ENCODE results near the gene SCLY. TPM values are rescaled to one million over a fixed set of nuclear protein-coding genes. Genes with fewer than 3 reads are reported as not detected.
A peak's percentile ranks its signal among the peaks of the same experiment; 100 is the strongest.

SCLY gene
- total and polyA plus RNA-seq, 2 donors (not counting 1 experiment from before 2014, with no cell fraction given), result 5.3 to 16.5 TPM

DNA sequence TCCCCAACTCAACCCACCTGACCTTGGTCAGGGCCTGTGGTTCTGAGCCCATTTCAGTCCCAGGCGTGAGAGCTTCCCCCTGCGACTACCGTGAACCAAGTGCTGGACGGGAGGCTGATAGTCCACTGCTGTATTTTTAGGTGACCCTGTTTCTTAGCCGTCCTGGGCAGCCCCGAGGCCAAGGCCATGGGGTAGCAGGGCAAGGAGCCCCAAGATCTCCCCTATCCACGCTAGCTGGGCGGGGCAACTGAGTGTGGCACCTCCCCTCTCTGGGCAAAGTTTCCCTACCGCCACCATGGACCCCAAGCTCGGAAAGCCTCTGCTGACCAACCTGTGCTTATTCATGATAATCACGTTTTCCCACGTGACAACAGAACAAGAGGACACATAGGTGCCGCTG is 77.1 kb downstream of the SCLY start:
- DNase-seq (ENCODE audit: low read depth in 2 of 2), result no peak
- Histone ChIP-seq H3K36me3 (ENCODE audit: control insufficient read depth, insufficient read depth, low read length) (no peaks in the 10 kb centered on the region), H3K4me2 (ENCODE audit: extremely low read depth, insufficient read depth, low read length) (no peak overlapping the region), H3K27me3 (ENCODE audit: control insufficient read depth, insufficient read depth, low read length) (no peaks in the 10 kb centered on the region), H3K9me3 (ENCODE audit: control insufficient read depth, insufficient read depth, low read depth, low read length) (no peaks in the 10 kb centered on the region), H3K4me3 (replicated peaks in 1 of 4; ENCODE audit: control extremely low read depth in 1 of 4, insufficient read depth in 1 of 4, low read depth in 3 of 4, low read length in 4 of 4) (no peak overlapping the region), H2AFZ (ENCODE audit: low read length) (no peak overlapping the region), H3K4me1 (ENCODE audit: control insufficient read depth, extremely low read depth, insufficient read depth, low read length) (peaks cover 14% of the 10 kb centered on the region), H3K9ac (ENCODE audit: insufficient read depth, low read length) (no peak overlapping the region), H3K79me2 (ENCODE audit: control insufficient read depth, insufficient read depth, low read length) (no peaks in the 10 kb centered on the region), H3K27ac (ENCODE audit: insufficient read depth, low read length) (no peak overlapping the region), H4K20me1 (ENCODE audit: control insufficient read depth, extremely low read depth, insufficient read depth, low read length) (no peaks in the 10 kb centered on the region)
- no peak for TF ChIP-seq CTCF (conservative IDR thresholded peaks at IDR 0.05 in 1 of 2, IDR thresholded peaks at IDR 0.05 in 1 of 2; ENCODE audit: low read depth in 1 of 2, low read length in 2 of 2)
- TF ChIP-seq EZH2 (IDR thresholded peaks at IDR 0.05; ENCODE audit: low read length, missing control alignments), result no peak

DNA sequence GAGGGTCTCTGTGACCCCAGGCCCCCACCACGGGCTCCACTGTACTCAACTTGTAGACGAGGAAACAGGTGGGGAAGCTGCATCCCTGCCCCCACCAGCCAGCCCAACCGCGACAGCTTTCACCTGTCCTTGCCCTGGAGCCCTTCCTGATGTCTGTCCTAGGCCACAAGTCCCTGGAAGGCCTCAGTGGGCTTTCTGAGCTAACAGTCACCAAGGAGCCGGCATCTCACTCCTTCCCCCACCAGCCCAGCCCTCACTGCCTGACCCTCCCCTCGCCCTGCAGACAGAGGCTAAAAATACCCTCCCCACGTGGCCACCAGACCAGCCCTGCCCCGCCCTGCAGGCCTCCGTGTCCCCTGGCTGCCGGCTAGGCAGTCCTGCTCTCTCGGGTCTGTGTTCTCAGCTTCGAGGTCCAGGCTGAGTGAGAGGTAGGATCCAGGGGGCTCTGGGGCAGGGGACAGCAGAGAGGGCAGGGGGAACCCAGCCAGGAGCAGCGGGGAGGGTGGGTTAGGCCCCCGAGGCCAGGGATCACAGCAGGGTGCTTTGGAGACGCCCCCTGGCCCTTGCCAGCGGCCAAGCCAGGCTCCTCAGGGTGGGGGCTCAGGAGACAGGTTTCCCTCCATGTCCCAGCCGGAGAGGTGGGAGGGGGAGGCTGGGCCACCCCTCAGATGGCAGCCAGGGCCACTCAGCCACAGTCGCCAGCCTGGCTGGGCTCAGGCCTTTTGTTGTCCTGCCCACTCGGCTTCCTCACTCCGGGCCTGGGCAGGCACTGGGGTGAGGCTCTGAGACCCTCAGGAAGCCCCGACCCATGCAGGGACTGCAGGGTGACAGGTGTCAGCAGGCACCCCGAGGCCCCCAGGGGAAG is 77.8 kb downstream of the SCLY start, which contains the start of gene KLHL30:
TSS of gene KLHL30 (plus strand) at position 338 of the 865 bp plus-strand sequence. CDS start 2,087 bp downstream, outside the sequence.
- H3K9ac ChIP-seq (ENCODE audit: insufficient read depth, low read length), result peak within 1 kb of the TSS; percentile 28
- DNase-seq (ENCODE audit: low read depth in 2 of 2), result no peak
- H3K27me3 ChIP-seq (ENCODE audit: control insufficient read depth, insufficient read depth, low read length), result no peaks in the 10 kb centered on the region
- H3K27ac ChIP-seq (ENCODE audit: insufficient read depth, low read length), result no peak within 1 kb of the TSS
- no peak within 1 kb of the TSS for H2AFZ ChIP-seq (ENCODE audit: low read length)
- no peaks in the 10 kb centered on the region for H4K20me1 ChIP-seq (ENCODE audit: control insufficient read depth, extremely low read depth, insufficient read depth, low read length)
- no peaks in the 10 kb centered on the region for H3K9me3 ChIP-seq (ENCODE audit: control insufficient read depth, insufficient read depth, low read depth, low read length)
- H3K79me2 ChIP-seq (ENCODE audit: control insufficient read depth, insufficient read depth, low read length), result no peaks in the 10 kb centered on the region
- peaks cover 16% of the 10 kb centered on the region for H3K4me1 ChIP-seq (ENCODE audit: control insufficient read depth, extremely low read depth, insufficient read depth, low read length)
- peak within 1 kb of the TSS in 1 of 4 experiments; percentile 17 for H3K4me3 ChIP-seq (replicated peaks in 1 of 4; ENCODE audit: control extremely low read depth in 1 of 4, insufficient read depth in 1 of 4, low read depth in 3 of 4, low read length in 4 of 4)
- H3K4me2 ChIP-seq (ENCODE audit: extremely low read depth, insufficient read depth, low read length), result no peak within 1 kb of the TSS
- TF ChIP-seq EZH2 (IDR thresholded peaks at IDR 0.05; ENCODE audit: low read length, missing control alignments) (no peak), CTCF (conservative IDR thresholded peaks at IDR 0.05 in 1 of 2, IDR thresholded peaks at IDR 0.05 in 1 of 2; ENCODE audit: low read depth in 1 of 2, low read length in 2 of 2) (no peak)
- H3K36me3 ChIP-seq (ENCODE audit: control insufficient read depth, insufficient read depth, low read length), result no peaks in the 10 kb centered on the region

DNA sequence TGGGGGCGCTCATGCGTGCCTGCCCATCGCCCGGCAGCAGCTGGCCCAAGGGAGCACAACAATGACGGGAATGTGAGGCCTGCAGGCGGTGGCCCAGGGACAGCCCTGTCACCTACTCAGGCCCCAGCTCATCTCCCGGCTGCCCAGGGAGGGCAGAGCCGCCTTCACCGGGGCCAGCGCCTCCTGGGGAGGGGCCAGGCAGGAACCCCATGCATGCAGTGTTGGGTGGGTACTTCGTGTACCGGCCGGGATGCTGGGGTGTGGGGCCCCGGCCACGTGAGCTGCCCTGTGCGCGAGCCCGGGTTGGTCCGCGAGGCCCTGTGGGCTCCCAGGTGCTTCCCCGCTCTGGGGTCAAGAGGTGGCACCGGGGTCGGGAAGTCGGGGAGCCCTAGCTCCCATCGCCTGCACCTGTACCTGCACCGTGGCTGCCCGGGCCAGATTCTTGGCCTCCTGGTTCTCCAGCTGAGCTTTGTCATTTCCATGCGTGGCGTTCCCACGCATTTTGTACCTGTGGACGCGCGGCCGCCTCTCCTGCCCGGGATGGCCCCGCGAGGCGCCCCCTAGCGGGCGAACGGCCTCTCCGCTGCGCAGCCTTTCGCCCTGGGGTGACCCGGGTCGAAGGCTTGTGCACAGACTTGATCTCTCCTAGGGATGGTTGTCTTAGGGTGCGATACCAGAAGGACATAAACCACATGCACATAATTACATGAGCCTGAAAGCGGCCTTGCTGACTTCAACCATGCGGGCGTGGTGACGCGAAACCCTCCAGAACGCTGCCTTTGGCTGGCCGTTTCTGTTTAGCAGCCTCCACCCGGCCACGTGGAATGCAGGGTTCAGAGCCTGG is 78.6 kb downstream of the SCLY start:
- Histone ChIP-seq H3K9ac (ENCODE audit: insufficient read depth, low read length) (peak overlapping the region; percentile 28), H3K4me2 (ENCODE audit: extremely low read depth, insufficient read depth, low read length) (no peak overlapping the region), H3K9me3 (ENCODE audit: control insufficient read depth, insufficient read depth, low read depth, low read length) (no peaks in the 10 kb centered on the region), H3K4me1 (ENCODE audit: control insufficient read depth, extremely low read depth, insufficient read depth, low read length) (peaks cover 20% of the 10 kb centered on the region), H3K27ac (ENCODE audit: insufficient read depth, low read length) (no peak overlapping the region), H3K4me3 (replicated peaks in 1 of 4; ENCODE audit: control extremely low read depth in 1 of 4, insufficient read depth in 1 of 4, low read depth in 3 of 4, low read length in 4 of 4) (peak overlapping the region in 1 of 4 experiments; percentile 17), H3K27me3 (ENCODE audit: control insufficient read depth, insufficient read depth, low read length) (no peaks in the 10 kb centered on the region), H3K36me3 (ENCODE audit: control insufficient read depth, insufficient read depth, low read length) (no peaks in the 10 kb centered on the region), H2AFZ (ENCODE audit: low read length) (no peak overlapping the region), H3K79me2 (ENCODE audit: control insufficient read depth, insufficient read depth, low read length) (no peaks in the 10 kb centered on the region), H4K20me1 (ENCODE audit: control insufficient read depth, extremely low read depth, insufficient read depth, low read length) (no peaks in the 10 kb centered on the region)
- no peak for DNase-seq (ENCODE audit: low read depth in 2 of 2)
- TF ChIP-seq EZH2 (IDR thresholded peaks at IDR 0.05; ENCODE audit: low read length, missing control alignments) (no peak), CTCF (conservative IDR thresholded peaks at IDR 0.05 in 1 of 2, IDR thresholded peaks at IDR 0.05 in 1 of 2; ENCODE audit: low read depth in 1 of 2, low read length in 2 of 2) (peak; percentile 14 to 32)
